ENCODE data around the gene PACSIN2.

Gene PACSIN2

GRCh38 chr22:42855721-42856120 is 159.2 kb downstream of the PACSIN2 start:
- no peak for DNase-seq

- no peak for DNase-seq
These were observed 159.7 kb downstream of the PACSIN2 start for GRCh38 chr22:42855211-42855610.

GRCh38 chr22:42848941-42849550 is 165.9 kb downstream of the PACSIN2 start:
- DNase-seq, result no peak

- no peak for DNase-seq
These were observed 167.8 kb downstream of the PACSIN2 start for GRCh38 chr22:42847110-42847509.

- no peak for DNase-seq
These were observed 170.2 kb downstream of the PACSIN2 start for GRCh38 chr22:42844756-42845155.

GRCh38 chr22:42842658-42843370 is 172.1 kb downstream of the PACSIN2 start:
- DNase-seq, result no peak

GRCh38 chr22:42841444-42841843 is 173.5 kb downstream of the PACSIN2 start:
- DNase-seq, result no peak

- no peak for DNase-seq
These were observed 177.4 kb downstream of the PACSIN2 start for GRCh38 chr22:42837556-42837955.

GRCh38 chr22:42836026-42836425 is 178.9 kb downstream of the PACSIN2 start:
- DNase-seq, result no peak

- no peak for DNase-seq
These were observed 180.6 kb downstream of the PACSIN2 start for GRCh38 chr22:42834177-42834949.

GRCh38 chr22:42833104-42833503 is 181.8 kb downstream of the PACSIN2 start:
- DNase-seq, result no peak

- no peak for DNase-seq
These were observed 183.2 kb downstream of the PACSIN2 start for GRCh38 chr22:42831712-42832111.

- DNase-seq, result no peak
These were observed 184.8 kb downstream of the PACSIN2 start for GRCh38 chr22:42830161-42830560.

- DNase-seq, result no peak
These were observed 185.6 kb downstream of the PACSIN2 start for GRCh38 chr22:42829302-42829701.

- no peak for DNase-seq
These were observed 189.2 kb downstream of the PACSIN2 start for GRCh38 chr22:42825796-42826195.

GRCh38 chr22:42821386-42821785 is 193.6 kb downstream of the PACSIN2 start:
- DNase-seq, result no peak

GRCh38 chr22:42820045-42820763 is 194.7 kb downstream of the PACSIN2 start:
- DNase-seq, result no peak
